ENCODE measurements around the gene COX6A1. TPM values are rescaled to one million over a fixed set of nuclear protein-coding genes. Genes with fewer than 3 reads are reported as not detected.

Gene COX6A1
- total and polyA plus RNA-seq, 2 of the 13 experiments (the other 11 are each of a cell fraction or from before 2014, with no cell fraction given): 542 to 673 TPM

GRCh38 chr12:120469450-120470149 lies 31.7 kb downstream of the COX6A1 start, which contains the start of gene SRSF9 (continued):
- peak; percentile 39; the same call in 1 of the 2 replicates for TF ChIP-seq ZNF558 (CRISPR knock-in tag; IDR thresholded peaks at IDR 0.05; ENCODE audit: borderline replicate concordance)
- 0 out of 2 replicates have a peak, but pooled peaks have one; percentile 23 for TF ChIP-seq ZSCAN9 (CRISPR knock-in tag; IDR thresholded peaks at IDR 0.05; ENCODE audit: borderline replicate concordance)
- TF ChIP-seq FOXK2 (IDR thresholded peaks at IDR 0.05): no peak
- TF ChIP-seq ZNF430 (CRISPR knock-in tag; IDR thresholded peaks at IDR 0.05): peak; percentile 97
- TF ChIP-seq ZNF460 (CRISPR knock-in tag; IDR thresholded peaks at IDR 0.05; ENCODE audit: borderline replicate concordance): no peak; the same call in 1 of the 2 replicates
- no peak for TF ChIP-seq NR2F2 (IDR thresholded peaks at IDR 0.05; ENCODE audit: borderline replicate concordance, low read depth)
- no peak for TF ChIP-seq MEIS1 (CRISPR knock-in tag; IDR thresholded peaks at IDR 0.05; ENCODE audit: borderline replicate concordance)
- TF ChIP-seq ZNF251 (CRISPR knock-in tag; IDR thresholded peaks at IDR 0.05): no peak
- peak; percentile 74 for TF ChIP-seq SPEN (CRISPR knock-in tag; IDR thresholded peaks at IDR 0.05; ENCODE audit: low read depth)
- TF ChIP-seq MAFF (IDR thresholded peaks at IDR 0.05; ENCODE audit: low read depth, low read length): no peak
- TF ChIP-seq ZNF746 (CRISPR knock-in tag; IDR thresholded peaks at IDR 0.05): peak; percentile 51; the same call in 1 of the 2 replicates
- 0 out of 2 replicates have a peak, but pooled peaks have one; percentile 54 for TF ChIP-seq HNRNPL (IDR thresholded peaks at IDR 0.05; ENCODE audit: low read depth, low read length)
- TF ChIP-seq RFX3 (CRISPR knock-in tag; IDR thresholded peaks at IDR 0.05): no peak
- no peak for TF ChIP-seq E2F1 (CRISPR knock-in tag; IDR thresholded peaks at IDR 0.05)
- no peak for TF ChIP-seq ARID2 (CRISPR knock-in tag; IDR thresholded peaks at IDR 0.05; ENCODE audit: borderline replicate concordance)
- TF ChIP-seq ZNF138 (CRISPR knock-in tag; IDR thresholded peaks at IDR 0.05; ENCODE audit: low read depth): no peak
- peak; percentile 88; the same call in 1 of the 2 replicates for TF ChIP-seq NFATC3 (CRISPR knock-in tag; IDR thresholded peaks at IDR 0.05)
- TF ChIP-seq ATF2 (CRISPR knock-in tag; IDR thresholded peaks at IDR 0.05): peak; percentile 62; the same call in 1 of the 2 replicates
- TF ChIP-seq KLF11 (CRISPR knock-in tag; IDR thresholded peaks at IDR 0.05): peak; percentile 62; the same call in 1 of the 2 replicates
- no peak; the same call in 1 of the 2 replicates for TF ChIP-seq ZNF3 (CRISPR knock-in tag; IDR thresholded peaks at IDR 0.05)
- no peak for TF ChIP-seq BRD4 (CRISPR knock-in tag; IDR thresholded peaks at IDR 0.05)
- no peak for TF ChIP-seq ZNF12 (CRISPR knock-in tag; IDR thresholded peaks at IDR 0.05)
- TF ChIP-seq THAP7 (CRISPR knock-in tag; IDR thresholded peaks at IDR 0.05): no peak
- TF ChIP-seq MXI1 (IDR thresholded peaks at IDR 0.05; ENCODE audit: borderline replicate concordance, low read depth, low read length): peak; percentile 93; the same call in 2 of the 3 replicates
- TF ChIP-seq, protein P1, sequence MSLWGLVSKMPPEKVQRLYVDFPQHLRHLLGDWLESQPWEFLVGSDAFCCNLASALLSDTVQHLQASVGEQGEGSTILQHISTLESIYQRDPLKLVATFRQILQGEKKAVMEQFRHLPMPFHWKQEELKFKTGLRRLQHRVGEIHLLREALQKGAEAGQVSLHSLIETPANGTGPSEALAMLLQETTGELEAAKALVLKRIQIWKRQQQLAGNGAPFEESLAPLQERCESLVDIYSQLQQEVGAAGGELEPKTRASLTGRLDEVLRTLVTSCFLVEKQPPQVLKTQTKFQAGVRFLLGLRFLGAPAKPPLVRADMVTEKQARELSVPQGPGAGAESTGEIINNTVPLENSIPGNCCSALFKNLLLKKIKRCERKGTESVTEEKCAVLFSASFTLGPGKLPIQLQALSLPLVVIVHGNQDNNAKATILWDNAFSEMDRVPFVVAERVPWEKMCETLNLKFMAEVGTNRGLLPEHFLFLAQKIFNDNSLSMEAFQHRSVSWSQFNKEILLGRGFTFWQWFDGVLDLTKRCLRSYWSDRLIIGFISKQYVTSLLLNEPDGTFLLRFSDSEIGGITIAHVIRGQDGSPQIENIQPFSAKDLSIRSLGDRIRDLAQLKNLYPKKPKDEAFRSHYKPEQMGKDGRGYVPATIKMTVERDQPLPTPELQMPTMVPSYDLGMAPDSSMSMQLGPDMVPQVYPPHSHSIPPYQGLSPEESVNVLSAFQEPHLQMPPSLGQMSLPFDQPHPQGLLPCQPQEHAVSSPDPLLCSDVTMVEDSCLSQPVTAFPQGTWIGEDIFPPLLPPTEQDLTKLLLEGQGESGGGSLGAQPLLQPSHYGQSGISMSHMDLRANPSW (CRISPR knock-in tag; IDR thresholded peaks at IDR 0.05; ENCODE audit: borderline replicate concordance): no peak; the same call in 1 of the 2 replicates
- no peak for TF ChIP-seq MAFG (CRISPR knock-in tag; IDR thresholded peaks at IDR 0.05)

Data from HepG2 (cell line).